Gastroesophageal sphincter (tissue), 4 donors: ENCODE measurements around the gene GPR132. TPM values are rescaled to one million over a fixed set of nuclear protein-coding genes. Genes with fewer than 3 reads are reported as not detected.

ENCODE experiments used
- ATAC-seq: fragments of 150-250 bp; one replicate; pipeline ENCODE4 v1.9.1; 2016; ENCODE audit warnings: mild to moderate bottlenecking, moderate library complexity
- H3K27ac ChIP-seq, 4 donors: fragments of 200-600 bp; sonication (generic) in 3 of 4; 1 replicate in 3 of 4; 2 replicates in 1 of 4; pipeline ENCODE4 v1.5.1; 2016 to 2019
- H3K27me3 ChIP-seq: fragments of 200-600 bp; sonication (generic); one replicate; pipeline ENCODE4 v1.5.1; 2019
- H3K36me3 ChIP-seq, 2 donors: fragments of 200-600 bp; sonication (generic); one replicate each; pipeline ENCODE4 v1.5.1; 2019; ENCODE audit warnings: control low read depth in 1 of 2
- H3K4me1 ChIP-seq, 3 donors: fragments of 200-600 bp; sonication (generic); 1 replicate in 2 of 3; 2 replicates in 1 of 3; pipeline ENCODE4 v1.5.1; 2016 to 2019; ENCODE audit warnings: control low read depth in 2 of 3
- H3K4me3 ChIP-seq, 2 donors: fragments of 200-600 bp; sonication (generic); one replicate each; pipeline ENCODE4 v1.5.1; 2019; ENCODE audit warnings: mild to moderate bottlenecking in 1 of 2, moderate library complexity in 1 of 2
- H3K9me3 ChIP-seq, 3 donors: fragments of 200-600 bp; sonication (generic); one replicate each; pipeline ENCODE4 v1.5.1; 2017 to 2019; ENCODE audit warnings: control low read depth in 2 of 3
- CTCF ChIP-seq, 4 experiments: fragments of 200-600 bp in 2 of 4; fragments of 450-650 bp in 2 of 4; sonication (generic) in 1 of 4; IDR thresholded peaks; one replicate each; pipeline ENCODE4 v1.5.1; 2017 to 2019; ENCODE audit warnings: antibody characterized with exemption in 4 of 4, mild to moderate bottlenecking in 2 of 4, moderate library complexity in 2 of 4
- EP300 ChIP-seq: sonication (generic); formaldehyde crosslinking; IDR thresholded peaks from one replicate; pipeline ENCODE4 v1.6.1; 2017; ENCODE audit warnings: antibody characterized with exemption, mild to moderate bottlenecking
- POLR2A ChIP-seq, 2 donors: fragments of 450-650 bp; IDR thresholded peaks; one replicate each; pipeline ENCODE4 v1.6.1; 2017; ENCODE audit warnings: antibody characterized with exemption in 2 of 2, mild to moderate bottlenecking in 2 of 2, moderate library complexity in 1 of 2
- POLR2AphosphoS5 ChIP-seq: sonication (generic); formaldehyde crosslinking; IDR thresholded peaks from one replicate; pipeline ENCODE4 v1.6.1; 2017; ENCODE audit warnings: antibody characterized with exemption
- WGBS, 2 donors: methylation state at CpG; one replicate each; pipeline ENCODE4 v1.1.5; 2018; ENCODE audit warnings: low coverage in 1 of 2; 5-methylcytosine and 5-hydroxymethylcytosine counted together
- total RNA-seq, 4 donors: library from RNA; depleted of rRNA; stranded (reverse); fragments of >200 nt; gene quantifications; one replicate each; pipeline ENCODE4 v1.1.0, GENCODE V29; 2016

GPR132 gene
- total RNA-seq, 4 donors from 2014 or later = 1.0 to 3.2 (median 2.1) TPM

DNA sequence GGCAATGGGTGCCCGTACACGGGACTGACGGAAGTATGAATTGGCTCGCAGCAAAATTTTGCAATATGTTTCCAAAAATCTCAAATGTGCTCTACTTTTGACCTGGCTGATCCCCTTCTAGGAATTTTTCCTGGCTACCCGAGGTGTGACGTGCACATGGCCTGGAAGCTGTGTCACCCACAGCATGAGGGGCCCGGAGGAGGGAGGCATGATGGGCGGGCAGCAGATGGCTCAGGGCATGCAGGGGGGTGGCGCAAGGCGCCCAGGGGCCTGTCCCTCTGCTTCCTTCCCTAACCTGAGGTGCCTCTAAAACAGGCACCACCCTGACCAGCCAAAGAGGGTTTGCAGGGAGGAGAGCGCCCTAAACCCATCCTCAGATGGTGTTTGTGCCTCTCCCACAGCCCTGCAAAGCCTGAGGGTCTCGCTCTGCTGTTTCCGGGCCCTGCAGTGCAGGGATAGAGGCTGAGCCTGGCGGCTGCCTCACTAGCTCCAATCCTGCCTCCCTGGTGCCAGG lies 6.7 kb downstream of the GPR132 start:
- Histone ChIP-seq H3K36me3 (no peaks in the 10 kb centered on the region), H3K4me3 (no peak overlapping the region), H3K27ac (no peak overlapping the region), H3K9me3 (no peaks in the 10 kb centered on the region), H3K27me3 (no peaks in the 10 kb centered on the region), H3K4me1 (peaks cover 0 to 39% (median 7%) of the 10 kb centered on the region in 3 donors)
- no peak for TF ChIP-seq CTCF (IDR thresholded peaks at IDR 0.05)
- no peak for TF ChIP-seq POLR2AphosphoS5
- no peak for TF ChIP-seq POLR2A (IDR thresholded peaks at IDR 0.05)
- no peak for TF ChIP-seq EP300
- ATAC-seq = no peak
- 93% methylated on average over 4 of the region's 14 CpGs; no CpG with 5 or more reads in 1 of the 2 donors for WGBS, 2 donors

- no peaks in the 10 kb centered on the region for H3K27me3 ChIP-seq
- H3K27ac ChIP-seq = no peak overlapping the region
- H3K9me3 ChIP-seq = no peaks in the 10 kb centered on the region
- no peaks in the 10 kb centered on the region for H3K36me3 ChIP-seq
- peaks cover 0 to 30% (median 3%) of the 10 kb centered on the region in 3 donors for H3K4me1 ChIP-seq
- 84% methylated on average over 3 of the region's 22 CpGs; no CpG with 5 or more reads in 1 of the 2 donors for WGBS, 2 donors
- H3K4me3 ChIP-seq = no peak overlapping the region
- no peak for TF ChIP-seq POLR2A (IDR thresholded peaks at IDR 0.05)
- no peak for TF ChIP-seq POLR2AphosphoS5
- TF ChIP-seq CTCF (IDR thresholded peaks at IDR 0.05) = no peak
- TF ChIP-seq EP300 = no peak
- ATAC-seq = no peak
Observed at GRCh38 chr14:105056303-105056831, 8.9 kb downstream of the GPR132 start.

DNA sequence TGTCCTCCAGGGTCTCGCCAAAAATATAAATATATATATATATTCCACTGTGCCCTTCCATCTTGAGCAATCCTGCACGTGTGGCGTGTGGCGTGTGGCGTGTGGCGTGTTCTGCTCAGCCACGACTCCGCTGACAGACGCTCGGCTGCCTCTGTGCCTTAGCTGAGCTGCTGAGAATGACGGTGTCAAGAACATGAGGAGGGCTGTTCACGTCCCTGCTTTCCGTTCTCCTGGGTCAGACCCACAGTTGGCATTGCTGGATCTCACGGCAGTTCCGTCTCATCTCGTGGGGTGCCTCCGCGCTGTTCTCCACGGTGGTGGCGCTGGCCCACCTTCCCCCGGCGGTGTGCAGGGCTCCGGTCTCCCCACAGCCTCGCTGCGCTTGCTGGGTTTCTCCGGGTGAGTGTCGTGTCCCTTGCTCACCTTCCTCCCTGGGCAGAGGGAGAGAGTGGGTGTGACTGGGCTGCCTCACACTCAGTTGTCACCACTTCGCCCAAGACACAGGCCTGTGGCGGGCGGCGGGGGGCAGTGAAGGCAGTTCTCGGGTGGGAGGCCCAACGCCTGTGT lies 9.4 kb downstream of the GPR132 start:
- WGBS, 2 donors = 79% methylated on average over 15 of the region's 33 CpGs; no CpG with 5 or more reads in 1 of the 2 donors
- no peaks in the 10 kb centered on the region for H3K27me3 ChIP-seq
- no peak for ATAC-seq

GRCh38 chr14:105055334-105055733 lies 9.9 kb downstream of the GPR132 start:
- Histone ChIP-seq H3K4me3 (no peak overlapping the region), H3K27me3 (peaks cover 2% of the 10 kb centered on the region), H3K9me3 (no peaks in the 10 kb centered on the region), H3K27ac (no peak overlapping the region), H3K36me3 (no peaks in the 10 kb centered on the region), H3K4me1 (peaks cover 0 to 20% (median 3%) of the 10 kb centered on the region in 3 donors)
- 56 to 71% methylated on average over 11 to 14 of the region's 15 CpGs for WGBS, 2 donors
- ATAC-seq = no peak
- TF ChIP-seq POLR2AphosphoS5 = no peak
- TF ChIP-seq POLR2A (IDR thresholded peaks at IDR 0.05) = no peak
- no peak for TF ChIP-seq CTCF (IDR thresholded peaks at IDR 0.05)
- TF ChIP-seq EP300 = no peak

More for the DNA sequence above, 9.4 kb downstream of the GPR132 start:
- no peak for TF ChIP-seq POLR2AphosphoS5
- TF ChIP-seq EP300 = no peak
- TF ChIP-seq POLR2A (IDR thresholded peaks at IDR 0.05) = no peak
- no peak for TF ChIP-seq CTCF (IDR thresholded peaks at IDR 0.05)
- H3K4me3 ChIP-seq = no peak overlapping the region
- H3K9me3 ChIP-seq = no peaks in the 10 kb centered on the region
- no peak overlapping the region for H3K27ac ChIP-seq
- H3K4me1 ChIP-seq = peaks cover 0 to 25% (median 3%) of the 10 kb centered on the region in 3 donors
- H3K36me3 ChIP-seq = no peaks in the 10 kb centered on the region

GRCh38 chr14:105053996-105054395 lies 11.2 kb downstream of the GPR132 start:
- ATAC-seq = no peak
- H3K4me1 ChIP-seq = peaks cover 0 to 7% (median 1%) of the 10 kb centered on the region in 3 donors
- no peak overlapping the region for H3K4me3 ChIP-seq
- no peaks in the 10 kb centered on the region for H3K9me3 ChIP-seq
- TF ChIP-seq CTCF (IDR thresholded peaks at IDR 0.05) = no peak
- H3K36me3 ChIP-seq = no peaks in the 10 kb centered on the region
- H3K27me3 ChIP-seq = peaks cover 11% of the 10 kb centered on the region
- 89 to 100% methylated on average over 3 to 7 of the region's 15 CpGs for WGBS, 2 donors
- H3K27ac ChIP-seq = no peak overlapping the region
